Loucy (cell line): Measurements from ENCODE around the gene SEC11C.

Source experiments
- CTCF ChIP-seq: fragments of 200-600 bp; sonication (generic); conservative IDR thresholded peaks from 2 replicates; pipeline ENCODE4 v1.5.1; 2014; ENCODE audit warnings: mild to moderate bottlenecking, antibody characterized with exemption, low read length
- EZH2phosphoT487 ChIP-seq: fragments of 200-600 bp; IDR thresholded peaks from 2 replicates; pipeline ENCODE4 v1.6.1; 2018; ENCODE audit warnings: antibody characterized with exemption, mild to moderate bottlenecking, moderate library complexity, borderline replicate concordance

GRCh38 chr18:59141294-59142068 lies 1.8 kb downstream of the SEC11C start:
- TF ChIP-seq CTCF (no peak), EZH2phosphoT487 (no peak)
